Cardiac muscle cell (in vitro differentiated cells and primary cell): ENCODE data around the gene STON1. TPM values are rescaled to one million over a fixed set of nuclear protein-coding genes. Genes with fewer than 3 reads are reported as not detected.
"Not testable (repeated sequence)": the region's sequence is repeated elsewhere in the genome, so short reads cannot be mapped to it uniquely, and the experiment has no call there.

Experiments
- DNase-seq, 2 donors: peaks; one replicate each; pipeline versions ENCODE4 v3.0.0 to v3.0.0-alpha.2; 2010 to 2017; ENCODE audit warnings: low read depth in 1 of 2, low spot score in 1 of 2
- H3K27ac ChIP-seq: fragments of 200-600 bp; sonication (generic); 2 replicates; pipeline ENCODE4 v1.5.1; 2016
- H3K27me3 ChIP-seq: fragments of 200-600 bp; sonication (generic); 2 replicates; pipeline ENCODE4 v1.6.0; 2016; ENCODE audit warnings: control low read depth
- H3K36me3 ChIP-seq: fragments of 200-600 bp; sonication (generic); 2 replicates; pipeline ENCODE4 v1.5.1; 2016; ENCODE audit warnings: control low read depth
- H3K4me1 ChIP-seq: fragments of 200-600 bp; sonication (generic); 2 replicates; pipeline ENCODE4 v1.8.1; 2017; ENCODE audit warnings: low read depth, mild to moderate bottlenecking, mixed run types
- H3K4me3 ChIP-seq: fragments of 200-600 bp; sonication (generic); 2 replicates; pipeline ENCODE4 v1.5.1; 2016; ENCODE audit warnings: mild to moderate bottlenecking
- H3K9me3 ChIP-seq: fragments of 200-600 bp; sonication (generic); 2 replicates; pipeline ENCODE4 v1.5.1; 2017; ENCODE audit warnings: low read depth, mild to moderate bottlenecking, control low read depth
- polyA plus RNA-seq: library from polyadenylated mRNA; unstranded; fragments of >200 nt; fragmentation: Nextera tagmentation; extraction: Ambion mirVana; gene quantifications from 2 replicates; pipeline ENCODE4 v1.2.1, GENCODE V29; 2016
- total RNA-seq: library from RNA; depleted of rRNA; stranded (reverse); fragments of >200 nt; gene quantifications from 2 replicates; pipeline ENCODE4 v1.2.3, GENCODE V29; 2016
- TF ChIP-seq, protein P1 (sequence below): IDR thresholded peaks from 2 replicates; pipeline ENCODE4 v1.5.1; 2012; ENCODE audit warnings: low read depth, mild to moderate bottlenecking, low read length

Gene STON1
- total and polyA plus RNA-seq, 2 experiments from 2014 or later = 4.9 to 9.5 TPM

DNA sequence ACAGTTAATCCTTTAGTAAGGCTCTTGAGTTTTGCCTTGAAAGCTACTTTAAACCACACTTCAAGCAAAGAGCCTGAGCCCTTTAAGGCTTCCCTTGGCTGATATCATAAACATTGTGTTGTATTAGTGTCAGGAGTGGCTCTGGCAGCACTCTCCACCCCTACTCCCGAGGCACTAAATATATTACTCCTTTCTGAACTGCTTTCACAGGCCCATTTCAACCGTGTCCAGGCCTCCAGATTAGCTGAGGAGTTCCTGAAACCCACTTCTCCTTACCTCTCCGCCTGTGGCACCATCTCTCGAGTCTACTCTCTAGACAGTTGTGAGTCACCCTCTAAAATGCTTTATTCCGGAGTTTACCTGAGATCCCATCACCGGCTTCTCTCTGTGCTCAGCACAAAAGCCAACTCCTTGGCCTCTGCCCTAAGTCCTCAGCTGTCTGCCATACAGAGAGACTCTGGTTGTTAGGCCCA lies 14.4 kb upstream of the STON1 start:
- Histone ChIP-seq H3K4me3 (no peak overlapping the region), H3K36me3 (peaks cover 14% of the 10 kb centered on the region), H3K27ac (peak overlapping the region; percentile 85), H3K27me3 (no peaks in the 10 kb centered on the region), H3K4me1 (peaks cover 16% of the 10 kb centered on the region), H3K9me3 (no peaks in the 10 kb centered on the region)
- TF ChIP-seq, protein P1, sequence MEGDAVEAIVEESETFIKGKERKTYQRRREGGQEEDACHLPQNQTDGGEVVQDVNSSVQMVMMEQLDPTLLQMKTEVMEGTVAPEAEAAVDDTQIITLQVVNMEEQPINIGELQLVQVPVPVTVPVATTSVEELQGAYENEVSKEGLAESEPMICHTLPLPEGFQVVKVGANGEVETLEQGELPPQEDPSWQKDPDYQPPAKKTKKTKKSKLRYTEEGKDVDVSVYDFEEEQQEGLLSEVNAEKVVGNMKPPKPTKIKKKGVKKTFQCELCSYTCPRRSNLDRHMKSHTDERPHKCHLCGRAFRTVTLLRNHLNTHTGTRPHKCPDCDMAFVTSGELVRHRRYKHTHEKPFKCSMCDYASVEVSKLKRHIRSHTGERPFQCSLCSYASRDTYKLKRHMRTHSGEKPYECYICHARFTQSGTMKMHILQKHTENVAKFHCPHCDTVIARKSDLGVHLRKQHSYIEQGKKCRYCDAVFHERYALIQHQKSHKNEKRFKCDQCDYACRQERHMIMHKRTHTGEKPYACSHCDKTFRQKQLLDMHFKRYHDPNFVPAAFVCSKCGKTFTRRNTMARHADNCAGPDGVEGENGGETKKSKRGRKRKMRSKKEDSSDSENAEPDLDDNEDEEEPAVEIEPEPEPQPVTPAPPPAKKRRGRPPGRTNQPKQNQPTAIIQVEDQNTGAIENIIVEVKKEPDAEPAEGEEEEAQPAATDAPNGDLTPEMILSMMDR = no peak
- DNase-seq = peak in 1 of 2 donors; percentile 64

DNA sequence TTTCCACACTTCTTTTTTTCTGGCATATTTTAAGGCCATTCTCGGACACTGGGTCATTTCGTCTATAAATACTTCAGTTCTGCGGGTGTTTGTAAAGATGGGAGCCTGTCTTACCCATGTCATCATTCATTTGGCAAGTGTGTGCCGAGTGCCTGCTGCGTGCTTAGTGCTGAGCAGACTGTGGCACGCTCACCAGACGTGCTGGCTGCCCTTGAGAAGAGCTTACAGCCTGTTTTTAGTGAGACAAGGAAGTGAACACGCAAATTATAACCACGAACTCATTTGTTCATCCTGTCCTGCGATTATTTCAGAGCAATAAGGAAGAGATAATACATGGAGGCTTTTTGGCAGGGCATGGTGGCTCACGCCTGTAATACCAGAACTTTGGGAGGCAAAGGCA lies 10.4 kb upstream of the STON1 start:
- H3K36me3 ChIP-seq = peaks cover 4% of the 10 kb centered on the region
- no peak for DNase-seq
- H3K4me3 ChIP-seq = no peak overlapping the region
- no peak overlapping the region for H3K27ac ChIP-seq
- H3K27me3 ChIP-seq = no peaks in the 10 kb centered on the region
- TF ChIP-seq, protein P1 = no peak
- H3K4me1 ChIP-seq = peaks cover 16% of the 10 kb centered on the region
- no peaks in the 10 kb centered on the region for H3K9me3 ChIP-seq

DNA sequence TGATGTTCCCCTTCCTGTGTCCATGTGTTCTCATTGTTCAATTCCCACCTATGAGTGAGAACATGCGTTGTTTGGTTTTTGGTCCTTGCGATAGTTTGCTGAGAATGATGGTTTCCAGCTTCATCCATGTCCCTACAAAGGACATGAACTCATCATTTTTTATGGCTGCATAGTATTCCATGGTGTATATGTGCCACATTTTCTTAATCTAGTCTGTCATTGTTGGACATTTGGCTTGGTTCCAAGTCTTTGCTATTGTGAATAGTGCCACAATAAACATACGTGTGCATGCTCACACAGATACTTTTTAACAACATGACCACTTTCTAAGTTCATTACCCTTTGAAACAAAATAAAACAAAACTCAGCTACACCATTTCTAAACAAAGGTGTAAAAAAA lies 5.2 kb upstream of the STON1 start:
- H3K4me3 ChIP-seq, H3K4me1 ChIP-seq, H3K27me3 ChIP-seq, H3K36me3 ChIP-seq, DNase-seq, H3K9me3 ChIP-seq, H3K27ac ChIP-seq: not testable (repeated sequence)

DNA sequence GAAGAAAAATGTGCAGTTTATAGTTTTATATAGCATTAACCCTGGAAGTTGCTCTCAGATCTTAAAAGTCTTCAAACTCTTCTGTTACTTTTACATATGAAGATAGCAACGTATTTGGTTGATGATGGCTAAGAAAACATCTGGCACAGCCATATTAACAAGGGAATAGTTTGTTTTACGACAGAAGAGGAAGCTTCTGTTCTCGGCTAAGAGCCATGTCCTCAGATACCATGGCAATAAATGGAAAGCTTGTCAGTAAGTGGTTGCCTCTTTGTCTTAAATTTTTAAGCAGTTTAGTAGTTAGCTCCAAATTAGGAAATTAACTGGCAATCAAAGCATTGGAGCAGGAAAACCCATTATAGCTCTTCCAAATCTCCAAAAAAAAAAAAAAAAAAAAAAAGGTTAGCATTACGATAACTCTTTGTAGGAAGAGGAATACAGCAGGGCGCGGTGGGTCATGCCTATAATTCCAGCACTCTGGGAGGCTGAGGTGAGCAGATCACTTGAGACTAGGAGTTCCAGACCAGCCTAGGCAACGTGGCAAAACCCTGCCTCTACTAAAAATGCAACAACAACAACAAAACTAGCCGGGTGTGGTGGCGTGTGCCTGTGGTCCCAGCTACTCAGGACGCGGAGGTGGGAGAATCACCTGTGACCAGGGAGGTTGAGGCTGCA lies 4.5 kb upstream of the STON1 start:
- H3K9me3 ChIP-seq = no peaks in the 10 kb centered on the region
- no peak overlapping the region for H3K27ac ChIP-seq
- peak in 1 of 2 donors; percentile 85 for DNase-seq

DNA sequence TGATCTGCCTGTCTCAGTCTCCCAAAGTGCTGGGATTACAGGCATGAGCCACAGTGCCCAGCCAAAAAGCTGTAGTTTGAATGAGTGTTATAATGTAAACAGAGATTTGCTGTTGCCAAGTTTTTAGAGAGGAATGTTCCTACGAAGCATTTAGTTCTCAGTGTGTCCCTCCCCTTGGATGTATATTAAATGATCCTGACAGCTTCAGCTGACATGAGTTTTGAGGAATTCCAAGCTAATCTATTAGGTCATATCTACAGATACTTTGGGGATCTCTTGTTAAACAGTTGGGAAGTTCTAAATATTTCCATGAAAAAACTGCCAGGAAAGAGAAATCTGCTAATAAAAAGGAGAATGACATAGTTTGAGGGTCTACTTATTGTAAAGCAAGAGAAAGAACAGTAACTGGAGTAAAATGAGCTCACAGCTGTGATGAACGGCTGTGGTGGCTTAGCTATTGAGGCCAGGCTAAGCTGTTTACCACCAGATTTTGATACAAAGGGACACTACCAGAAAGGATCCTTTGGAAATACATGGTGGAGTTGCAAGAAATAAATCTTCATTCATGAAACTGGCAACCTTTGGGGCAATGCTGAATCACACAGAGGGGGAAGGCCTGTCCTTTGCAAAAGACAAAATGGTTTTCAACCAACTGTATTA lies 2.6 kb upstream of the STON1 start:
- H3K36me3 ChIP-seq = no peaks in the 10 kb centered on the region
- no peak overlapping the region for H3K27ac ChIP-seq
- TF ChIP-seq, protein P1 = no peak
- no peaks in the 10 kb centered on the region for H3K27me3 ChIP-seq
- no peaks in the 10 kb centered on the region for H3K9me3 ChIP-seq
- peaks cover 6% of the 10 kb centered on the region for H3K4me1 ChIP-seq
- no peak overlapping the region for H3K4me3 ChIP-seq
- peak in 1 of 2 donors; percentile 72 for DNase-seq

More for the DNA sequence above, 4.5 kb upstream of the STON1 start:
- H3K27me3 ChIP-seq = no peaks in the 10 kb centered on the region
- TF ChIP-seq, protein P1 = no peak
- no peaks in the 10 kb centered on the region for H3K36me3 ChIP-seq
- H3K4me1 ChIP-seq = peaks cover 4% of the 10 kb centered on the region
- H3K4me3 ChIP-seq = no peak overlapping the region

DNA sequence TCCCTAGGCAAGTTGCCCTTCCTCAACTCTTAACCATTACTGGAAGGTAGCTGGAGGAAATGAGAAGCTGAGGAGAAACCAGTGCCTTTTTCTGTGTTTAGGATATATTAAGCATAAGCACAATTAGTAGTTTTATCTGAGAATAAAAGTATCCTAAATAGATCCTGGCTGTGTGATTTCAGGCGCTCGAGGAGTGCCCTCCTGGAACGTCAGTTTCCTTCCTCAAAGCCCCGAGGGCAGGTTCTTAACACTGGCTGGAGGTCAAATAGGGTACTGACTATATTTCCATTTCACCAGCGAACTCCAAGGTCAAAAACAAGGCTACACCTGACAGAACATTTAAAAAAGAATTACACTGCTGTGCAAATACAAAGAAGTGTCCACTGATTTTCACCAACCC lies 1.5 kb upstream of the STON1 start:
- TF ChIP-seq, protein P1 = no peak
- Histone ChIP-seq H3K36me3 (no peaks in the 10 kb centered on the region), H3K4me3 (no peak overlapping the region)

More for the DNA sequence above, 1.5 kb upstream of the STON1 start:
- Histone ChIP-seq H3K27ac (no peak overlapping the region), H3K27me3 (no peaks in the 10 kb centered on the region), H3K9me3 (no peaks in the 10 kb centered on the region), H3K4me1 (peaks cover 6% of the 10 kb centered on the region)
- no peak for DNase-seq
